ENCODE data around the gene MTUS2. TPM values are rescaled to one million over a fixed set of nuclear protein-coding genes. Genes with fewer than 3 reads are reported as not detected.
A peak's percentile ranks its signal among the peaks of the same experiment; 100 is the strongest.
"Not testable (repeated sequence)": the region's sequence is repeated elsewhere in the genome, so short reads cannot be mapped to it uniquely, and the experiment has no call there.

MTUS2 gene
- total RNA-seq, 1 experiment from 2014 or later: 0.17 TPM

GRCh38 chr13:29339386-29340272 is 519.5 kb downstream of the MTUS2 start:
- no peaks in the 10 kb centered on the region for H3K36me3 ChIP-seq (replicated peaks; ENCODE audit: control insufficient read depth, insufficient read depth, low read length)
- peak; percentile 26 for DNase-seq
- H3K4me3 ChIP-seq (ENCODE audit: insufficient read depth, low read depth, low read length): no peak overlapping the region
- H3K27me3 ChIP-seq (ENCODE audit: control insufficient read depth, insufficient read depth, low read length): no peaks in the 10 kb centered on the region

GRCh38 chr13:29345860-29346582 is 525.9 kb downstream of the MTUS2 start:
- H3K4me3 ChIP-seq (ENCODE audit: insufficient read depth, low read depth, low read length); DNase-seq; H3K27me3 ChIP-seq (ENCODE audit: control insufficient read depth, insufficient read depth, low read length); H3K36me3 ChIP-seq (replicated peaks; ENCODE audit: control insufficient read depth, insufficient read depth, low read length): not testable (repeated sequence)

- Histone ChIP-seq H3K36me3 (replicated peaks; ENCODE audit: control insufficient read depth, insufficient read depth, low read length) (no peaks in the 10 kb centered on the region), H3K4me3 (ENCODE audit: insufficient read depth, low read depth, low read length) (no peak overlapping the region), H3K27me3 (ENCODE audit: control insufficient read depth, insufficient read depth, low read length) (no peaks in the 10 kb centered on the region)
- DNase-seq: no peak
Measured at GRCh38 chr13:29355029-29355428, 534.9 kb downstream of the MTUS2 start.

GRCh38 chr13:29359181-29359580 is 539.0 kb downstream of the MTUS2 start:
- no peaks in the 10 kb centered on the region for H3K36me3 ChIP-seq (replicated peaks; ENCODE audit: control insufficient read depth, insufficient read depth, low read length)
- no peaks in the 10 kb centered on the region for H3K27me3 ChIP-seq (ENCODE audit: control insufficient read depth, insufficient read depth, low read length)
- H3K4me3 ChIP-seq (ENCODE audit: insufficient read depth, low read depth, low read length): no peak overlapping the region
- DNase-seq: no peak

GRCh38 chr13:29361716-29362115 is 541.6 kb downstream of the MTUS2 start:
- H3K36me3 ChIP-seq (replicated peaks; ENCODE audit: control insufficient read depth, insufficient read depth, low read length): no peaks in the 10 kb centered on the region
- H3K27me3 ChIP-seq (ENCODE audit: control insufficient read depth, insufficient read depth, low read length): no peaks in the 10 kb centered on the region
- H3K4me3 ChIP-seq (ENCODE audit: insufficient read depth, low read depth, low read length): no peak overlapping the region
- no peak for DNase-seq

GRCh38 chr13:29362849-29363604 is 542.9 kb downstream of the MTUS2 start:
- H3K4me3 ChIP-seq (ENCODE audit: insufficient read depth, low read depth, low read length): no peak overlapping the region
- no peaks in the 10 kb centered on the region for H3K36me3 ChIP-seq (replicated peaks; ENCODE audit: control insufficient read depth, insufficient read depth, low read length)
- H3K27me3 ChIP-seq (ENCODE audit: control insufficient read depth, insufficient read depth, low read length): no peaks in the 10 kb centered on the region
- DNase-seq: peak; percentile 84

GRCh38 chr13:29369060-29369743 is 549.1 kb downstream of the MTUS2 start:
- Histone ChIP-seq H3K27me3 (ENCODE audit: control insufficient read depth, insufficient read depth, low read length) (no peaks in the 10 kb centered on the region), H3K4me3 (ENCODE audit: insufficient read depth, low read depth, low read length) (no peak overlapping the region), H3K36me3 (replicated peaks; ENCODE audit: control insufficient read depth, insufficient read depth, low read length) (no peaks in the 10 kb centered on the region)
- DNase-seq: no peak

- DNase-seq: no peak
- Histone ChIP-seq H3K36me3 (replicated peaks; ENCODE audit: control insufficient read depth, insufficient read depth, low read length) (no peaks in the 10 kb centered on the region), H3K27me3 (ENCODE audit: control insufficient read depth, insufficient read depth, low read length) (no peaks in the 10 kb centered on the region), H3K4me3 (ENCODE audit: insufficient read depth, low read depth, low read length) (no peak overlapping the region)
Measured at GRCh38 chr13:29379281-29379680, 559.1 kb downstream of the MTUS2 start.

GRCh38 chr13:29379865-29380264 is 559.7 kb downstream of the MTUS2 start:
- H3K4me3 ChIP-seq (ENCODE audit: insufficient read depth, low read depth, low read length): no peak overlapping the region
- no peaks in the 10 kb centered on the region for H3K36me3 ChIP-seq (replicated peaks; ENCODE audit: control insufficient read depth, insufficient read depth, low read length)
- no peak for DNase-seq
- no peaks in the 10 kb centered on the region for H3K27me3 ChIP-seq (ENCODE audit: control insufficient read depth, insufficient read depth, low read length)

- H3K27me3 ChIP-seq (ENCODE audit: control insufficient read depth, insufficient read depth, low read length): no peaks in the 10 kb centered on the region
- no peaks in the 10 kb centered on the region for H3K36me3 ChIP-seq (replicated peaks; ENCODE audit: control insufficient read depth, insufficient read depth, low read length)
- no peak for DNase-seq
- no peak overlapping the region for H3K4me3 ChIP-seq (ENCODE audit: insufficient read depth, low read depth, low read length)
Measured at GRCh38 chr13:29382021-29382420, 561.9 kb downstream of the MTUS2 start.

GRCh38 chr13:29383476-29383875 is 563.3 kb downstream of the MTUS2 start:
- no peak overlapping the region for H3K4me3 ChIP-seq (ENCODE audit: insufficient read depth, low read depth, low read length)
- H3K36me3 ChIP-seq (replicated peaks; ENCODE audit: control insufficient read depth, insufficient read depth, low read length): no peaks in the 10 kb centered on the region
- no peaks in the 10 kb centered on the region for H3K27me3 ChIP-seq (ENCODE audit: control insufficient read depth, insufficient read depth, low read length)
- DNase-seq: no peak

- no peaks in the 10 kb centered on the region for H3K27me3 ChIP-seq (ENCODE audit: control insufficient read depth, insufficient read depth, low read length)
- no peaks in the 10 kb centered on the region for H3K36me3 ChIP-seq (replicated peaks; ENCODE audit: control insufficient read depth, insufficient read depth, low read length)
- DNase-seq: no peak
- no peak overlapping the region for H3K4me3 ChIP-seq (ENCODE audit: insufficient read depth, low read depth, low read length)
Measured at GRCh38 chr13:29384466-29384865, 564.3 kb downstream of the MTUS2 start.

GRCh38 chr13:29384871-29385270 is 564.7 kb downstream of the MTUS2 start:
- Histone ChIP-seq H3K36me3 (replicated peaks; ENCODE audit: control insufficient read depth, insufficient read depth, low read length) (no peaks in the 10 kb centered on the region), H3K27me3 (ENCODE audit: control insufficient read depth, insufficient read depth, low read length) (no peaks in the 10 kb centered on the region), H3K4me3 (ENCODE audit: insufficient read depth, low read depth, low read length) (no peak overlapping the region)
- DNase-seq: no peak

- Histone ChIP-seq H3K4me3 (ENCODE audit: insufficient read depth, low read depth, low read length) (no peak overlapping the region), H3K27me3 (ENCODE audit: control insufficient read depth, insufficient read depth, low read length) (no peaks in the 10 kb centered on the region), H3K36me3 (replicated peaks; ENCODE audit: control insufficient read depth, insufficient read depth, low read length) (no peaks in the 10 kb centered on the region)
- no peak for DNase-seq
Measured at GRCh38 chr13:29386246-29386645, 566.1 kb downstream of the MTUS2 start.

All from H7 (cell line).